LNCaP clone FGC (cell line): ENCODE measurements around the gene TP53RK.

Source experiments
- DNase-seq: peaks from one replicate; pipeline ENCODE4 v3.0.0-alpha.2; 2011; ENCODE audit warnings: low read depth
- H3K4me3 ChIP-seq: 2 replicates; pipeline ENCODE4 v1.5.1; 2011; ENCODE audit warnings: mild to moderate bottlenecking, low read depth, low read length, control low read depth
- TF ChIP-seq, protein P1 (sequence below): IDR thresholded peaks from 2 replicates; pipeline ENCODE4 v1.5.1; 2012; ENCODE audit warnings: mild to moderate bottlenecking; ENCODE audit not compliant: control insufficient read depth, insufficient read depth; ENCODE audit errors: extremely low read depth

TP53RK gene

DNA sequence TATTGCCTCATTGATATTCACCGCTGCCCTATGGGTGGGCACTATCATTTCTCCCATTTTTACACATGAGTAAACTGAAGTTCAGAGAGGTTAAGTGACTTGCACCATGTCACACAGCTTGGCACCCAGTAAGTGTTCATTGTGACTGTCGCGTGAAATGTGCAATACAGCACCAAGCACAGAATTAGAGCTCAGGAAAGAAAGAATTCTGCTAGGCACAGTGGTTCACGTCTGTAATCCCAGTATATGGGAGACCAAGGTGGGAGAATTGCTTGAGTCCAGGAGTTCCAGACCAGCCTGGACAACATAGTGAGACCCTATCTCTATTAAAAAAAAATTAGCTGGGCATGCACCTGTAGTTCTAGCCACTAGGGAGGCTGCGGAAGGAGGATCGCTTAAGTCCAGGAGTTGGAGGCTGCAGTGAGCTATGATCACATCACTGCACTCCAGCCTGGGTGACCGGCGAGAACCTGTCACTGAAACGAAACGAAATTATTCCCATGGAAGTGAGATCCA, 38.6 kb downstream of the TP53RK start:
- H3K4me3 ChIP-seq = no peak overlapping the region
- DNase-seq = no peak
- TF ChIP-seq, protein P1, sequence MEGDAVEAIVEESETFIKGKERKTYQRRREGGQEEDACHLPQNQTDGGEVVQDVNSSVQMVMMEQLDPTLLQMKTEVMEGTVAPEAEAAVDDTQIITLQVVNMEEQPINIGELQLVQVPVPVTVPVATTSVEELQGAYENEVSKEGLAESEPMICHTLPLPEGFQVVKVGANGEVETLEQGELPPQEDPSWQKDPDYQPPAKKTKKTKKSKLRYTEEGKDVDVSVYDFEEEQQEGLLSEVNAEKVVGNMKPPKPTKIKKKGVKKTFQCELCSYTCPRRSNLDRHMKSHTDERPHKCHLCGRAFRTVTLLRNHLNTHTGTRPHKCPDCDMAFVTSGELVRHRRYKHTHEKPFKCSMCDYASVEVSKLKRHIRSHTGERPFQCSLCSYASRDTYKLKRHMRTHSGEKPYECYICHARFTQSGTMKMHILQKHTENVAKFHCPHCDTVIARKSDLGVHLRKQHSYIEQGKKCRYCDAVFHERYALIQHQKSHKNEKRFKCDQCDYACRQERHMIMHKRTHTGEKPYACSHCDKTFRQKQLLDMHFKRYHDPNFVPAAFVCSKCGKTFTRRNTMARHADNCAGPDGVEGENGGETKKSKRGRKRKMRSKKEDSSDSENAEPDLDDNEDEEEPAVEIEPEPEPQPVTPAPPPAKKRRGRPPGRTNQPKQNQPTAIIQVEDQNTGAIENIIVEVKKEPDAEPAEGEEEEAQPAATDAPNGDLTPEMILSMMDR = no peak

DNA sequence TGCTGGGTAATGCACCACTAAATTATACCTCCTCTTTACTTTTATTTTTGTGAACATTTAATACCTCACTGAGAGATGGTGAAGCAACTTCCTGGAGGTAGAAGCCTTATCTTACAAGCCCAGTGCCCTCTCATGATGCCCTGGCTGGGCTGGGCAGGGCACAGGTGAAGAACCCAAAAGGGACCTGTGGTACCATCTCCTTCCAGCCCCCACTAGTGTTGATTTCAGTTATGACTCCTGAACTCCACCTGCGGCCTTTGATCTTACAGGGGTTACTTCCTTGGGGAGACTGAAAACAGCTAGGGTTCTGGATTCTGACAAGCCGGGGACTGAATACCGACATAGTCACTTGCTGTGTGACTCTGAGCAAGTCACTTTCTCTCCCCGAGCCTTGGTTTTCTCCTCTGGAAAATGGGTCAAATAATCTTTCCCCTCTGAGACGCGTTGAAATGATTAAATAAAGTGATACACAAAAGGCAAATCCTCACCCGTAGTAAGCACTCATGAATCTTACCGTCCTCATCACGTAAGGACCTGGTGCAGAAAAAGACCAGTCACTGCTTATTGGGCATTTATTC, 39.2 kb downstream of the TP53RK start:
- DNase-seq = no peak
- no peak overlapping the region for H3K4me3 ChIP-seq
- TF ChIP-seq, protein P1 = no peak

DNA sequence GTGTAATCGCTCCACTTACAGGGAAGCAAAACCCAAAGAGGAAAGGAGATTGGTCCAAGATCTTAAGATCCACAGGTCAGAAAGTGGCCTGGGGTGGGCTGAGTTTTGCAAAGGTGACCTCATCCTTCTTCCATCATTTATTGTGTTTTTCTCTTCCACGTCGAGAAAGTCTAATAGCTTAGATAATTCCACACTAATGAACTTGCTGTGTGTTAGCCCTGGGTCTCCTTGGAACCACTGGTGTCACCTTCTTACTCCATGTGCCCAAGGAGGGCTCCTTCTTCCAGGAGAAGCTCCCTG, 39.6 kb downstream of the TP53RK start:
- no peak overlapping the region for H3K4me3 ChIP-seq
- DNase-seq = no peak
- TF ChIP-seq, protein P1 = no peak

DNA sequence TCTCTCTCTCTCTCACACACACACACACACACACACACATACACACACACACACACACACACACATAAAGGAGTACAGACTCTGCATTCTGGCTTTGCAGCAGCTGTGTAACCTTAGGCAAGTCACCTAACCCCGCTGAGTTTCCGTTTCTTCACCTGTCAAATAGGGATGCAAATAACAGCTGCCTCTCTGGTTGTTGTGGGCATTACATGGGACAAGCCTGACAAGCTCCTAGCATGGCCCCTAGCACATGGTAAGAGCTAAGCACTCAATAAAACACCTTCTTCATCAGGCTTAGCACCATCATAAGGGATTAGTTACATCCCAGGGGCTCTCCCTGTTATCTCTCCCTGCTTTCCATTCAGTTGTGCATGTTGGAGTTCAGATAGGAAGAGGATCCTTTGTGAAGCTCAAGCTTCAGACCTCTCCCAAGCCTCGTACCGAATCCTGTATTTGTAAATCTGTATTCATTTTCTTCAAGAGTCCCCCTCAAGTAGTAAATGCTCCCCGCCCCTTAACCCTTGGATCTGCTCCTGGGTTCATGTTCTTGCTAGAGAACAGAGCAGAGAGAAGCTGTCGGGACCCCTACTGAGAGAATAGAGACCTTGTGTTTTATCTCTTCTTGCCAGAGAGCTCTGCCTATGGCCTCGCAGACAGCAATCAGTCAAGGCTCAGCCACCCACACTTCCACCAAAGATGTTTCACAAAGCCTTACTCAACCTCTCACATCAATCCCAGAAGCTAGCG, 40.2 kb downstream of the TP53RK start:
- no peak overlapping the region for H3K4me3 ChIP-seq
- TF ChIP-seq, protein P1 = no peak
- no peak for DNase-seq

DNA sequence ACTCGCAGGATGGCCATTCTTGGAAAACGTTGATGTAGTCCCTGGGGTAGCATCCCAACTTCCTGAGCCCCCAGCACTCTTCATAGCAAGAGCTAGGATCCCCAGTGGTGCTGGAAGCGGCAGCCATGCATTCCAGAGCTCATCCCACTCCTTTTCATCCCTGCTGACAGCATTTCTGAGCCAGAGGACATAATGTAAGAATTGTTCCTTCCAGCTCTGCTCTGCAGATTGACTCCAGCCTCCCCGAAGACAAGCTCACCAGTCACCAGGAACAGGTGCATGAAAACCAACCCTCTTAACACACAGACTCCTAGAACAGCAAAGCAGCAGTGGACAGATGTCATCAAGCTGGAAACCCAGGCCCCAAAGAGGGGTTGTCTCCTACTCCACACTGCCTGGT, 41.8 kb downstream of the TP53RK start:
- H3K4me3 ChIP-seq = no peak overlapping the region
- TF ChIP-seq, protein P1 = no peak
- no peak for DNase-seq

DNA sequence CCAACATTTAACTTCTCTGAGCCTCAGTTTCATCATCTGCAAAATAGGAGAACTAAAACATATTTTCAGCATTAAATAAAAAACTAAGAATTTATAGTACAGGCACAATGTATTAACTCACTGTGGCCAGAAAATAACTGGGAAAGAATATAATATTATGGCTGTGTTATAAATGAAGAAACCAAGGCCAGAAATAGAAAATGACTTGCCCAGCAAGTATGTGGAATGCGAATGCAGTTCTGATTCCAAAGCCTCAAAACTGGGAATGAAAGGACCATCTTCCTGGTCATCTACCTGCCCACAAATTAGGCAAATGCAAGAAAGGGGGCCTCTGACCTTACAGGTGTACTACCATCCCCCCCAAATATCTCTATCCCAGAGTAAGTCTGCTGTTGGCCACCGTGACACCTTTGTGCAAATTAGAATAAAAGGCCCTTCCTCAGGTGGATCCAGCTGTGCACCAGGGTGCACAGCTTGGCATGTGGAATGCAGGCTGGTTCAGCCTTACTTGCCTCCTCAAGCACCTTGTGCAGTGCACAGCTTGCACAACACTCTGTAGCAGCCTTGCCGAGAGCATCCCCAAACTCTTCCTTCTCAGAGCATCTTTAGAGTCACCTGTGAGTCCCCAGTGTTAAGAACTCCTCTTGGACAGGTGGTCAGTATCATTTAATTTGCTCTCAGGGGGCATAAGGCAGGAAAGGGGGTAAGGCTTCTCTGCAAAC, 42.4 kb downstream of the TP53RK start:
- no peak for DNase-seq
- TF ChIP-seq, protein P1 = no peak
- H3K4me3 ChIP-seq = no peak overlapping the region

DNA sequence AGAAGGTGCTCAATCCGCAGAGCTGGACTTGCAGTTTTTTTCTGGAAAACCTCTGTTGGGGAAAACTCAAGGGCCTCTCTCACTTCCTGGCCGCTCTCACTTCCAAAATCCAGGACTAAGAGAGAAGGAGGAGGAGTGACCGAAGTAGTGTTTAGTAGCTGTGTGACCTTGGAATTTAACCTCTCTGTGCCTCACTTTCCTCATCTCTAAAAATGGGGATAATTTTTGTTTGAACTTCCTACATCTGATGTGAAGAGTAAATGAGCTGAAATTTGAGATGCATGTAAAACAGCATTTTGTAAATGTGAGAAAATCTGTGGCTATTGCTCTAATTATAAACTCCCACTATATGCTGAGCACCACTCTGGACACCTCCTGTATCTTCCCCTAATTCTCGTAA, 43.1 kb downstream of the TP53RK start:
- TF ChIP-seq, protein P1 = no peak
- no peak for DNase-seq
- no peak overlapping the region for H3K4me3 ChIP-seq
